ENCODE results near the gene PHIP. TPM values are rescaled to one million over a fixed set of nuclear protein-coding genes. Genes with fewer than 3 reads are reported as not detected.

The PHIP gene
- total RNA-seq, 1 experiment from 2014 or later, result 29.0 TPM

DNA sequence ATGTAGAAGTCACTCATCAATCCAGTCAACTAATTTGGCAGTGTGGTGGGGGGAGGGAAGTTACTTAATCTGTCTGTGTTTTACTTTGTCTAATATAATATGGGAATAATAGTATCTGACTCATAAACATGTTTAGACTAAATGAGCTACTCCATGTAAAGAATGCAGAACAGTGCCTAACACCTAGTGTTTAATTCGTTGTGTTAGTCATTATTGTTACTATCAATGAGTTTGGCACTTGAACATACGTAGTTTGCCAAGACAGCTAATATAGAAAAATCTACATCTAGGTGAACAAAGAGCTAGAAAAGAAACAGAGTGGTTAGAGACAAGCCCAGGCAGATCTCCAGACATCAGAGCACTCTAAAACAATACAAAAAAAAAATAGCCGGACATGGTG lies 161.6 kb downstream of the PHIP start:
- no peaks in the 10 kb centered on the region for H3K79me2 ChIP-seq (ENCODE audit: low read depth)
- no peaks in the 10 kb centered on the region for H3K36me3 ChIP-seq (ENCODE audit: low read depth)
- H3K4me2 ChIP-seq, result no peak overlapping the region
- TF ChIP-seq, protein P1, sequence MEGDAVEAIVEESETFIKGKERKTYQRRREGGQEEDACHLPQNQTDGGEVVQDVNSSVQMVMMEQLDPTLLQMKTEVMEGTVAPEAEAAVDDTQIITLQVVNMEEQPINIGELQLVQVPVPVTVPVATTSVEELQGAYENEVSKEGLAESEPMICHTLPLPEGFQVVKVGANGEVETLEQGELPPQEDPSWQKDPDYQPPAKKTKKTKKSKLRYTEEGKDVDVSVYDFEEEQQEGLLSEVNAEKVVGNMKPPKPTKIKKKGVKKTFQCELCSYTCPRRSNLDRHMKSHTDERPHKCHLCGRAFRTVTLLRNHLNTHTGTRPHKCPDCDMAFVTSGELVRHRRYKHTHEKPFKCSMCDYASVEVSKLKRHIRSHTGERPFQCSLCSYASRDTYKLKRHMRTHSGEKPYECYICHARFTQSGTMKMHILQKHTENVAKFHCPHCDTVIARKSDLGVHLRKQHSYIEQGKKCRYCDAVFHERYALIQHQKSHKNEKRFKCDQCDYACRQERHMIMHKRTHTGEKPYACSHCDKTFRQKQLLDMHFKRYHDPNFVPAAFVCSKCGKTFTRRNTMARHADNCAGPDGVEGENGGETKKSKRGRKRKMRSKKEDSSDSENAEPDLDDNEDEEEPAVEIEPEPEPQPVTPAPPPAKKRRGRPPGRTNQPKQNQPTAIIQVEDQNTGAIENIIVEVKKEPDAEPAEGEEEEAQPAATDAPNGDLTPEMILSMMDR (conservative IDR thresholded peaks at IDR 0.05), result no peak
- TF ChIP-seq EZH2 (IDR thresholded peaks at IDR 0.05; ENCODE audit: low read depth), result no peak
- H3K9me2 ChIP-seq (ENCODE audit: insufficient read depth), result no peaks in the 10 kb centered on the region
- no peaks in the 10 kb centered on the region for H3F3A ChIP-seq (ENCODE audit: insufficient read depth, low read depth)
- ChIA-PET CTCF (no interaction called here), POLR2A (ENCODE audit: unreplicated experiment) (no interaction called here)
- no peaks in the 10 kb centered on the region for H3K4me1 ChIP-seq (replicated peaks; ENCODE audit: insufficient read depth)
- H2AFZ ChIP-seq, result no peak overlapping the region
- no peak overlapping the region for H3K27ac ChIP-seq
- H3K9me3 ChIP-seq (ENCODE audit: insufficient read depth, low read depth), result peaks cover 4% of the 10 kb centered on the region; the same call in 1 of the 2 replicates
- DNase-seq, result no peak
- BruUV-seq (replicated peaks), result no TSS peak
- intact Hi-C loops (cut with micrococcal nuclease; ENCODE audit: unreplicated experiment), result no loop called here
- H3K4me3 ChIP-seq, result no peak overlapping the region
- H4K20me1 ChIP-seq (ENCODE audit: insufficient read depth), result no peaks in the 10 kb centered on the region
- H3K27me3 ChIP-seq (ENCODE audit: insufficient read depth, low read depth), result no peaks in the 10 kb centered on the region

DNA sequence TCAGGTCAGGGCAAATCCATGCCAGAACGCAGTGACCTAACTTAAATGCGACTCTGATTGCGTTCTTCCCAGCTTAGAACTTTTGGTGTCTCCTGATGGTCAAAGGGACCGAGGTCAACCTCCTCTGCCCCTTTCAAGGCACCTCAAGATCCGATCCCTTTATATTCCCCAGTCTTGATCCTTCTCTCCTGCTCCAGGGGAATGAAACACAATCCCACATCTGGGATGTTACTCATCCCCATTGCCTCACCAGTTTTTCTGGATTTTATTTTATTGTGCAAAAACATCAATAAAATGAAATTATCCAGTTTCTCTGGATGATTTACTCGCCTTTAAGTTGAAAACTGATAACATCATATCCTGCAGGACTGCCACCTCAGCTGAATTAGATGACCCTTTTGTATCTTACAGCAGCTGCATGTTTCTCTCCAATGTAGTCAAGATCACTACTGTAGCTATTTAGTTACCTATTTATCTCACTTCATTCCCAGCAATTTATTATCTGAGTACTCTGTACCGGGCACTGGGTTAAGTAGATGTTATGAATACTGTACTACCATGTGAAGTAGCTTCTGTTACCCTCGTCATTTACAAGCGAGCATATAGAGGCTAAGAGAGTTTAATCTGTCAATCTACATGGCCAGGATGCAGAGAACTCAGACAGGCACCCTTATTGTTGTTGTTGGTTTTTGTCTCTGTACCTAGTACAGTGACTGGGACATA lies 166.7 kb downstream of the PHIP start:
- BruUV-seq (replicated peaks), result no TSS peak
- intact Hi-C loops (cut with micrococcal nuclease; ENCODE audit: unreplicated experiment), result no loop called here
- Histone ChIP-seq H3K4me2 (no peak overlapping the region), H3K4me3 (no peak overlapping the region), H3K4me1 (replicated peaks; ENCODE audit: insufficient read depth) (no peaks in the 10 kb centered on the region), H2AFZ (no peak overlapping the region), H3K27ac (no peak overlapping the region), H3K9me3 (ENCODE audit: insufficient read depth, low read depth) (no peaks in the 10 kb centered on the region), H3K27me3 (ENCODE audit: insufficient read depth, low read depth) (no peaks in the 10 kb centered on the region), H3K9me2 (ENCODE audit: insufficient read depth) (no peaks in the 10 kb centered on the region), H3K79me2 (ENCODE audit: low read depth) (no peaks in the 10 kb centered on the region), H4K20me1 (ENCODE audit: insufficient read depth) (no peaks in the 10 kb centered on the region), H3F3A (ENCODE audit: insufficient read depth, low read depth) (no peaks in the 10 kb centered on the region), H3K36me3 (ENCODE audit: low read depth) (no peaks in the 10 kb centered on the region)
- POLR2A ChIA-PET (ENCODE audit: unreplicated experiment), result no interaction called here
- TF ChIP-seq EZH2 (IDR thresholded peaks at IDR 0.05; ENCODE audit: low read depth), result no peak
- TF ChIP-seq, protein P1 (conservative IDR thresholded peaks at IDR 0.05), result no peak
- DNase-seq, result no peak
- CTCF ChIA-PET, result no interaction called here

DNA sequence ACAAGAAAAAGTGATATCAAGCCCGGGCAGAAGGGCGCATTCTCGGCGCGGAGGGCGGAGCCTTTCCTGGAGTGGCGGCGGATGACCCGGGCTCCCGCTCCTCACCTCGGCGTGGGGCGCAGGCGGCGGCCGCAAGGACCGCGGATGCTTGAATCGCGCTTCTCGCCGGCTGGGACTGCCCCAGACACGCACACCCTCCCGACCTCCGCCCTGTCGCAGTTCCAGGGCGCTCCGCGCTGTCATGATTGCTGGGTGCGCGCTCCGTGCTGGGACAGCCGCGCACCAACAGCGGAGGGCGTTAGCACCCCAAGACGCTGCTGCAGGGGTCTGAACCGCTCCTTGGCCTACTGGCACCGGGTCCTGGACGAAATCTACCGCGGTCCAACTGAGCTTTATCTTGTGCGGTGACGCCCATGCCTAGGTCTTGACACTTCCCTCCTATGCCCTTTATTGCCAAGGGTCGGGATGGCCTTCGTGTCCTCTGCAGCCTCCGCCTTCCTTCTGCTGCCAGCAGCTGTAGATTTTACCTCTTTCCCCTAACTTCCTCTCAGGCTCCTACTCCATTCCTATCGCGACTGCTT lies 167.4 kb downstream of the PHIP start:
- Histone ChIP-seq H3K79me2 (ENCODE audit: low read depth) (no peaks in the 10 kb centered on the region), H3F3A (ENCODE audit: insufficient read depth, low read depth) (no peaks in the 10 kb centered on the region), H3K4me1 (replicated peaks; ENCODE audit: insufficient read depth) (no peaks in the 10 kb centered on the region), H3K27me3 (ENCODE audit: insufficient read depth, low read depth) (no peaks in the 10 kb centered on the region), H3K27ac (no peak overlapping the region), H3K9me2 (ENCODE audit: insufficient read depth) (no peaks in the 10 kb centered on the region), H2AFZ (no peak overlapping the region), H3K4me3 (no peak overlapping the region), H3K4me2 (no peak overlapping the region), H4K20me1 (ENCODE audit: insufficient read depth) (no peaks in the 10 kb centered on the region), H3K9me3 (ENCODE audit: insufficient read depth, low read depth) (no peaks in the 10 kb centered on the region), H3K36me3 (ENCODE audit: low read depth) (no peaks in the 10 kb centered on the region)
- CTCF ChIA-PET, result no interaction called here
- POLR2A ChIA-PET (ENCODE audit: unreplicated experiment), result no interaction called here
- TF ChIP-seq, protein P1 (conservative IDR thresholded peaks at IDR 0.05), result no peak
- no peak for TF ChIP-seq EZH2 (IDR thresholded peaks at IDR 0.05; ENCODE audit: low read depth)
- DNase-seq, result no peak
- BruUV-seq (replicated peaks), result no TSS peak
- intact Hi-C loops (cut with micrococcal nuclease; ENCODE audit: unreplicated experiment), result no loop called here

Data from PC-9 (cell line).